ENCODE measurements around the gene SRRD. TPM values are rescaled to one million over a fixed set of nuclear protein-coding genes. Genes with fewer than 3 reads are reported as not detected.

Gene SRRD
- total and polyA plus RNA-seq, 12 donors = 10.3 to 261 (median 17.1) TPM

GRCh38 chr22:26489447-26490036, 5.9 kb downstream of the SRRD start:
- DNase-seq = no peak
- Histone ChIP-seq H3K4me3 (no peak overlapping the region), H3K27me3 (no peaks in the 10 kb centered on the region), H3K9me3 (replicated peaks in 1 of 3) (no peaks in the 10 kb centered on the region), H3K27ac (no peak overlapping the region), H3K4me1 (replicated peaks in 1 of 2) (peaks cover 12 to 23% of the 10 kb centered on the region in 2 donors), H3K36me3 (replicated peaks in 1 of 2) (peaks cover 0 to 70% of the 10 kb centered on the region in 2 donors)
- TF ChIP-seq CTCF (IDR thresholded peaks at IDR 0.05) = no peak
- no peak for TF ChIP-seq POLR2A (IDR thresholded peaks at IDR 0.05)
- intact Hi-C loops (cut with DNase I) = loop anchor here in 1 of 2 donors (5.0 kb wide), 1 partner anchor 98 kb away; no protein-coding TSS in a partner anchor
- 83 to 89% (median 84%) methylated on average over 4 of the region's 4 CpGs for WGBS, 4 donors

- H3K9me3 ChIP-seq (replicated peaks in 1 of 3) = no peaks in the 10 kb centered on the region
- no peak overlapping the region for H3K4me3 ChIP-seq
- H3K27me3 ChIP-seq = no peaks in the 10 kb centered on the region
- H3K27ac ChIP-seq = peak overlapping the region in 1 of 5 donors; percentile 6
- peaks cover 6 to 12% of the 10 kb centered on the region in 2 donors for H3K4me1 ChIP-seq (replicated peaks in 1 of 2)
- peaks cover 0 to 96% of the 10 kb centered on the region in 2 donors for H3K36me3 ChIP-seq (replicated peaks in 1 of 2)
- WGBS, 4 donors = 84 to 93% (median 92%) methylated on average over 4 to 9 of the region's 9 CpGs
- intact Hi-C loops (cut with DNase I) = loop anchor here in 1 of 2 donors (5.0 kb wide), 1 partner anchor 95 kb away; no protein-coding TSS in a partner anchor
- no peak for TF ChIP-seq POLR2A (IDR thresholded peaks at IDR 0.05)
- TF ChIP-seq CTCF (IDR thresholded peaks at IDR 0.05) = no peak
- DNase-seq = no peak
These were observed 8.5 kb downstream of the SRRD start for GRCh38 chr22:26492220-26492619.

- Histone ChIP-seq H3K4me1 (replicated peaks in 1 of 2) (peaks cover 6 to 12% of the 10 kb centered on the region in 2 donors), H3K9me3 (replicated peaks in 1 of 3) (no peaks in the 10 kb centered on the region), H3K4me3 (no peak overlapping the region), H3K36me3 (replicated peaks in 1 of 2) (peaks cover 0 to 97% of the 10 kb centered on the region in 2 donors), H3K27me3 (no peaks in the 10 kb centered on the region), H3K27ac (peak overlapping the region in 1 of 5 donors; percentile 3)
- TF ChIP-seq POLR2A (IDR thresholded peaks at IDR 0.05) (no peak), CTCF (IDR thresholded peaks at IDR 0.05) (no peak)
- DNase-seq = no peak
- intact Hi-C loops (cut with DNase I) = loop anchor here in 1 of 2 donors (5.0 kb wide), 1 partner anchor 93 kb away; no protein-coding TSS in a partner anchor
These were observed 10.8 kb downstream of the SRRD start for GRCh38 chr22:26494506-26494905.

- 81 to 85% (median 83%) methylated on average over 4 of the region's 4 CpGs for WGBS, 4 donors
- Histone ChIP-seq H3K4me3 (no peak overlapping the region), H3K27ac (no peak overlapping the region), H3K9me3 (replicated peaks in 1 of 3) (no peaks in the 10 kb centered on the region), H3K27me3 (no peaks in the 10 kb centered on the region), H3K36me3 (replicated peaks in 1 of 2) (peaks cover 0 to 99% of the 10 kb centered on the region in 2 donors), H3K4me1 (replicated peaks in 1 of 2) (peaks cover 6 to 12% of the 10 kb centered on the region in 2 donors)
- intact Hi-C loops (cut with DNase I) = no loop called here
- no peak for DNase-seq
- TF ChIP-seq POLR2A (IDR thresholded peaks at IDR 0.05) (no peak), CTCF (IDR thresholded peaks at IDR 0.05) (no peak)
These were observed 12.8 kb downstream of the SRRD start for GRCh38 chr22:26496456-26496855.

Data from adrenal gland (tissue), 12 donors.